ENCODE results near the gene RPL4. TPM values are rescaled to one million over a fixed set of nuclear protein-coding genes. Genes with fewer than 3 reads are reported as not detected.
A peak's percentile ranks its signal among the peaks of the same experiment; 100 is the strongest.

Gene RPL4
- total and polyA plus RNA-seq, 9 of the 15 experiments (the other 6 are each of a cell fraction or from before 2014, with no cell fraction given) = 2,055 to 7,760 (median 5,069) TPM

DNA sequence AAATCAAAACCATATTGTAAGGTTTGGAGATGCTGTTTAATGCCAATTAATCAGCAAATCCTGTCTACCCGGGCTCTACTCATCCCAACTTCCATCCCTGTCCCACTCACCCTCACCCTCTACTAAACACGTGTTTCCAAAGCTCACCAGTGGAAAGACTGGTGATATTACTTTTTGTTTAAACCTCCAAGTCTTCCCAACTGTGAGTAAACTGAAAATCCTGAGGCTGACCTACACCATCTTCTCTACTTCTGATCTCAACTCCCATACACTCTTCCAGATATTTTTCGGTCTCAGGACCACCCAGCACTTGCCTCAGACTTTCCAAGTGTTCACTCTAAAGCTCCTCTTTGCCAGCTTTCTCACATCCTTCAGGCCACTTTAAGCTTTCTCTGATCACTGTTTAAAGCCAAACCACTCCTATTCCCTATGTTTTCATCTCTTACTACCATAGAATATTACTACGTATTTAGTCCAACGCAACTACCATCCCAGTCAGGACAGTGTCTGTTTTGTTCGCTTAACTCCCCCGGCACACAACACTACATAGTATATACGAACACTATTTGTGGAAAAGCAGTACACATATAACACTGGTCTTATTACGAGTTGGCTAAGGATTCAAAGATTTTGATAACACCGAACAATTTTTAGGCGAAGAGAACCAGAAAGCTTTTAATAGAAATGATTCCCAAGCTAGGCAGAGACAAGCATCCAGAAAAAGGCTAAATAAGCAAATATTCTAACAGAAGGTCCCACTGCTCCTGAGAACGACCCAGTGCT lies 684 bp downstream of the RPL4 start (continued):
- TF ChIP-seq ZNF253 (CRISPR knock-in tag; conservative IDR thresholded peaks at IDR 0.05) (0 out of 2 replicates have a peak, but pooled peaks have one; percentile 23), CHD1 (IDR thresholded peaks at IDR 0.05; ENCODE audit: low read length) (peak; percentile 61), MAFF (IDR thresholded peaks at IDR 0.05; ENCODE audit: low read length) (peak; percentile 47), RFX7 (CRISPR knock-in tag; IDR thresholded peaks at IDR 0.05) (0 out of 2 replicates have a peak, but pooled peaks have one; percentile 35), LCOR (CRISPR knock-in tag; IDR thresholded peaks at IDR 0.05) (peak; percentile 12; the same call in 1 of the 2 replicates), ZNF146 (CRISPR knock-in tag; IDR thresholded peaks at IDR 0.05; ENCODE audit: unreplicated experiment) (no peak), LARP7 (IDR thresholded peaks at IDR 0.05) (peak; percentile 68; the same call in 1 of the 2 replicates), ARID2 (IDR thresholded peaks at IDR 0.05) (peak; percentile 13; the same call in 1 of the 2 replicates), NCOA1 (IDR thresholded peaks at IDR 0.05; ENCODE audit: low read depth) (no peak), SIN3A (IDR thresholded peaks at IDR 0.05; ENCODE audit: borderline replicate concordance in 2 of 2, control insufficient read depth in 1 of 2, low read depth in 2 of 2, low read length in 2 of 2) (peak in 1 of 2 experiments; percentile 64; a peak in 1 of 4 replicates), NKRF (IDR thresholded peaks at IDR 0.05; ENCODE audit: borderline replicate concordance) (peak; percentile 35), ZMIZ1 (IDR thresholded peaks at IDR 0.05; ENCODE audit: low read depth in 2 of 2, low read length in 2 of 2) (0 out of 4 replicates have a peak, but pooled peaks of 1 of the 2 experiments have one; percentile 21), MXI1 (IDR thresholded peaks at IDR 0.05; ENCODE audit: low read depth, low read length) (peak; percentile 17; the same call in 1 of the 2 replicates), ZNF780A (CRISPR knock-in tag; IDR thresholded peaks at IDR 0.05) (no peak), TRIM25 (IDR thresholded peaks at IDR 0.05; ENCODE audit: borderline replicate concordance) (0 out of 2 replicates have a peak, but pooled peaks have one; percentile 44), GATAD2B (IDR thresholded peaks at IDR 0.05; ENCODE audit: borderline replicate concordance) (no peak), ZNF232 (CRISPR knock-in tag; IDR thresholded peaks at IDR 0.05) (0 out of 2 replicates have a peak, but pooled peaks have one; percentile 37), POLR2AphosphoS5 (IDR thresholded peaks at IDR 0.05; ENCODE audit: control insufficient read depth, insufficient read depth, low read depth, low read length) (no peak)
